KMS-11 (cell line): ENCODE measurements around the gene RNF14.

Experiments used
- H2AFZ ChIP-seq: fragments of 200-600 bp; sonication (generic); 2 replicates; pipeline ENCODE4 v1.6.1; 2016; ENCODE audit warnings: antibody characterized with exemption, mixed run types, low read depth
- H3K27ac ChIP-seq: fragments of 200-600 bp; sonication (generic); 2 replicates; pipeline ENCODE4 v1.6.1; 2016; ENCODE audit warnings: mild to moderate bottlenecking, mixed run types
- H3K27me3 ChIP-seq: fragments of 200-600 bp; sonication (generic); 2 replicates; pipeline ENCODE4 v1.6.1; 2017; ENCODE audit warnings: mild to moderate bottlenecking, low read depth, mixed run types, moderate library complexity; ENCODE audit not compliant: insufficient read depth
- H3K36me3 ChIP-seq: fragments of 200-600 bp; sonication (generic); 2 replicates; pipeline ENCODE4 v1.6.1; 2017; ENCODE audit warnings: mild to moderate bottlenecking, mixed run types; ENCODE audit not compliant: insufficient read depth
- H3K4me1 ChIP-seq: fragments of 200-600 bp; sonication (generic); 2 replicates; pipeline ENCODE4 v1.6.1; 2016; ENCODE audit warnings: mild to moderate bottlenecking, low read depth, mixed run types; ENCODE audit not compliant: poor library complexity, severe bottlenecking
- H3K4me2 ChIP-seq: fragments of 200-600 bp; sonication (generic); 2 replicates; pipeline ENCODE4 v1.7.0; 2016; ENCODE audit warnings: mild to moderate bottlenecking, mixed run types
- H3K4me3 ChIP-seq: fragments of 200-600 bp; sonication (generic); IDR thresholded peaks from 2 replicates; pipeline ENCODE4 v1.6.1; 2017; ENCODE audit warnings: low read depth, low read length, mixed read lengths; ENCODE audit not compliant: insufficient read depth
- H3K79me2 ChIP-seq: fragments of 200-600 bp; sonication (generic); 2 replicates; pipeline ENCODE4 v1.6.1; 2016; ENCODE audit warnings: low read depth, mixed run types; ENCODE audit not compliant: insufficient read depth
- H3K9ac ChIP-seq: fragments of 200-600 bp; sonication (generic); 2 replicates; pipeline ENCODE4 v1.6.1; 2016; ENCODE audit warnings: mild to moderate bottlenecking, mixed run types
- H4K20me1 ChIP-seq: fragments of 200-600 bp; sonication (generic); 2 replicates; pipeline ENCODE4 v1.6.1; 2016; ENCODE audit warnings: mild to moderate bottlenecking, mixed run types; ENCODE audit not compliant: insufficient read depth
- CTCF ChIP-seq: fragments of 200-600 bp; sonication (generic); conservative IDR thresholded peaks from 2 replicates; pipeline ENCODE4 v1.6.1; 2017; ENCODE audit warnings: low read depth, mild to moderate bottlenecking, antibody characterized with exemption, low read length, moderate library complexity, mixed read lengths

RNF14 gene

GRCh38 chr5:141944076-141944475 lies 24.8 kb upstream of the RNF14 start:
- TF ChIP-seq CTCF: no peak
- Histone ChIP-seq H2AFZ (no peak overlapping the region), H3K36me3 (no peaks in the 10 kb centered on the region), H3K9ac (no peak overlapping the region), H3K27me3 (no peaks in the 10 kb centered on the region), H3K4me1 (peaks cover 37% of the 10 kb centered on the region), H3K4me3 (no peak overlapping the region), H3K4me2 (no peak overlapping the region), H3K79me2 (no peaks in the 10 kb centered on the region), H4K20me1 (no peaks in the 10 kb centered on the region), H3K27ac (no peak overlapping the region)

- no peak overlapping the region for H3K4me2 ChIP-seq
- H4K20me1 ChIP-seq: no peaks in the 10 kb centered on the region
- no peaks in the 10 kb centered on the region for H3K27me3 ChIP-seq
- H3K4me3 ChIP-seq: no peak overlapping the region
- no peaks in the 10 kb centered on the region for H3K79me2 ChIP-seq
- TF ChIP-seq CTCF: no peak
- peaks cover 22% of the 10 kb centered on the region for H3K4me1 ChIP-seq
- no peak overlapping the region for H2AFZ ChIP-seq
- H3K9ac ChIP-seq: no peak overlapping the region
- no peak overlapping the region for H3K27ac ChIP-seq
- no peaks in the 10 kb centered on the region for H3K36me3 ChIP-seq
These were observed 23.3 kb upstream of the RNF14 start for GRCh38 chr5:141945511-141946051.

- Histone ChIP-seq H3K9ac (no peak overlapping the region), H3K79me2 (no peaks in the 10 kb centered on the region), H3K4me2 (no peak overlapping the region), H3K36me3 (no peaks in the 10 kb centered on the region), H3K27me3 (no peaks in the 10 kb centered on the region), H3K4me3 (no peak overlapping the region), H4K20me1 (no peaks in the 10 kb centered on the region), H3K4me1 (peaks cover 5% of the 10 kb centered on the region), H3K27ac (no peak overlapping the region), H2AFZ (no peak overlapping the region)
- no peak for TF ChIP-seq CTCF
These were observed 21.6 kb upstream of the RNF14 start for GRCh38 chr5:141947316-141947715.

GRCh38 chr5:141948812-141949211 lies 20.1 kb upstream of the RNF14 start:
- Histone ChIP-seq H4K20me1 (no peaks in the 10 kb centered on the region), H3K4me2 (no peak overlapping the region), H3K36me3 (no peaks in the 10 kb centered on the region), H2AFZ (no peak overlapping the region), H3K27me3 (no peaks in the 10 kb centered on the region), H3K4me3 (no peak overlapping the region), H3K9ac (no peak overlapping the region), H3K4me1 (no peaks in the 10 kb centered on the region), H3K27ac (no peak overlapping the region), H3K79me2 (no peaks in the 10 kb centered on the region)
- TF ChIP-seq CTCF: no peak
